Endothelial cell of umbilical vein (primary cell): ENCODE results near the gene AMIGO3. TPM values are rescaled to one million over a fixed set of nuclear protein-coding genes. Genes with fewer than 3 reads are reported as not detected.

Experiments
- BruUV-seq: library from RNA; stranded (reverse); fragments of 400-500 nt; replicated peaks from 2 replicates; lab custom pipeline; 2021; lab: Mats Ljungman, UMichigan
- CTCF ChIA-PET: fragments of 300-600, 350-600 bp; sonication (Branson Sonifier 250); formaldehyde crosslinking; loops from one replicate; lab custom pipeline; 2021; ENCODE audit warnings: antibody characterized with exemption, inconsistent platforms; lab: Charles Lee
- POLR2A ChIA-PET: fragments of 300-600, 350-600 bp; sonication (Branson Sonifier 250); formaldehyde crosslinking; loops from one replicate; lab custom pipeline; 2021; ENCODE audit warnings: antibody characterized with exemption, inconsistent platforms; lab: Charles Lee
- DNase-seq: peaks from one replicate; pipeline ENCODE4 v3.0.0-alpha.2; 2011; ENCODE audit warnings: low read depth, low spot score
- FAIRE-seq: peaks from 2 replicates; lab custom pipeline; 2011; peaks lifted over from hg19 to GRCh38; lab: Jason Lieb, UNC
- H2AFZ ChIP-seq: 2 replicates; pipeline ENCODE4 v1.6.0; 2012; ENCODE audit warnings: low read depth, low read length, control low read depth, inconsistent platforms
- H3K27ac ChIP-seq: 2 replicates; pipeline ENCODE4 v1.5.1; 2011; ENCODE audit warnings: low read depth, mild to moderate bottlenecking, control low read depth, low read length, moderate library complexity; ENCODE audit not compliant: insufficient read depth
- H3K27me3 ChIP-seq, 2 experiments: 2 replicates each; pipeline versions ENCODE4 v1.6.0 to v1.6.1; 2011; ENCODE audit warnings: low read length in 2 of 2, mixed read lengths in 1 of 2; ENCODE audit not compliant: control insufficient read depth in 2 of 2, insufficient read depth in 2 of 2
- H3K36me3 ChIP-seq, 2 experiments: 2 replicates in 1 of 2; 3 replicates in 1 of 2; pipeline ENCODE4 v1.5.1; 2011; ENCODE audit warnings: low read length in 2 of 2, mild to moderate bottlenecking in 1 of 2, moderate library complexity in 1 of 2; ENCODE audit not compliant: control insufficient read depth in 2 of 2, insufficient read depth in 2 of 2; ENCODE audit errors: extremely low read depth in 1 of 2
- H3K4me1 ChIP-seq: 3 replicates; pipeline ENCODE4 v1.5.1; 2011; ENCODE audit warnings: mild to moderate bottlenecking, low read length; ENCODE audit not compliant: control insufficient read depth, insufficient read depth; ENCODE audit errors: extremely low read depth
- H3K4me2 ChIP-seq: 2 replicates; pipeline ENCODE4 v1.6.1; 2011; ENCODE audit warnings: low read length, control low read depth, mixed read lengths; ENCODE audit not compliant: insufficient read depth
- H3K4me3 ChIP-seq, 3 experiments: fragments of 200-600 bp in 1 of 3; sonication (generic), shearing (Covaris generic) in 1 of 3; replicated peaks in 1 of 3; 2 replicates each; pipeline ENCODE4 v1.5.1; 2011 to 2016; ENCODE audit warnings: control low read depth in 3 of 3, low read length in 3 of 3, mild to moderate bottlenecking in 2 of 3, inconsistent platforms in 1 of 3, low read depth in 1 of 3, moderate library complexity in 1 of 3; ENCODE audit not compliant: insufficient read depth in 1 of 3
- H3K79me2 ChIP-seq: 2 replicates; pipeline ENCODE4 v1.6.0; 2012; ENCODE audit warnings: low read length, inconsistent platforms; ENCODE audit not compliant: control insufficient read depth, insufficient read depth
- H3K9ac ChIP-seq: replicated peaks from 2 replicates; pipeline ENCODE3; 2011; ENCODE audit warnings: low read length, control low read depth; ENCODE audit not compliant: insufficient read depth; ENCODE audit errors: extremely low read depth
- H3K9me1 ChIP-seq: replicated peaks from 3 replicates; pipeline ENCODE4 v1.6.0; 2011; ENCODE audit warnings: mild to moderate bottlenecking, low read length; ENCODE audit not compliant: control insufficient read depth, insufficient read depth; ENCODE audit errors: extremely low read depth
- H3K9me3 ChIP-seq: replicated peaks from 2 replicates; pipeline ENCODE4 v1.5.1; 2012; ENCODE audit warnings: low read length, inconsistent platforms; ENCODE audit not compliant: control insufficient read depth, insufficient read depth
- H4K20me1 ChIP-seq: replicated peaks from 2 replicates; pipeline ENCODE3; 2011; ENCODE audit warnings: mild to moderate bottlenecking, low read length; ENCODE audit not compliant: control insufficient read depth, insufficient read depth; ENCODE audit errors: extremely low read depth
- CTCF ChIP-seq, 2 donors: IDR thresholded peaks; 1 replicate in 1 of 2; 2 replicates in 1 of 2; pipeline ENCODE4 v1.5.1; 2011; ENCODE audit warnings: low read length in 2 of 2, mild to moderate bottlenecking in 2 of 2, moderate library complexity in 2 of 2, control low read depth in 1 of 2, inconsistent platforms in 1 of 2, low read depth in 1 of 2; ENCODE audit not compliant: insufficient read depth in 1 of 2; ENCODE audit errors: extremely low read depth in 1 of 2
- EZH2 ChIP-seq: IDR thresholded peaks from 2 replicates; pipeline ENCODE4 v1.6.1; 2012; ENCODE audit warnings: borderline replicate concordance, low read depth, mild to moderate bottlenecking, moderate library complexity, low read length, inconsistent platforms; ENCODE audit not compliant: severe bottlenecking
- FOS ChIP-seq: IDR thresholded peaks from 2 replicates; pipeline ENCODE4 v1.6.1; 2011; ENCODE audit warnings: mild to moderate bottlenecking, low read length, moderate library complexity, borderline replicate concordance; ENCODE audit not compliant: insufficient read depth
- GATA2 ChIP-seq: IDR thresholded peaks from 2 replicates; pipeline ENCODE4 v1.7.0; 2011; ENCODE audit warnings: low read depth, mild to moderate bottlenecking, moderate library complexity, mixed read lengths, low read length; ENCODE audit not compliant: insufficient read length, insufficient read depth
- JUN ChIP-seq: IDR thresholded peaks from 2 replicates; pipeline ENCODE4 v1.6.1; 2011; ENCODE audit warnings: borderline replicate concordance, low read depth; ENCODE audit not compliant: insufficient read length, insufficient read depth
- MAX ChIP-seq: IDR thresholded peaks from 2 replicates; pipeline ENCODE4 v1.6.1; 2011; ENCODE audit not compliant: insufficient read depth, insufficient read length
- MYC ChIP-seq: IDR thresholded peaks from one replicate; pipeline ENCODE4 v1.6.1; 2011; ENCODE audit warnings: mild to moderate bottlenecking, low read depth, low read length
- POLR2A ChIP-seq: IDR thresholded peaks from 2 replicates; pipeline ENCODE4 v1.6.1; 2012; ENCODE audit warnings: low read depth, mild to moderate bottlenecking, control low read depth, low read length
- POLR2AphosphoS5 ChIP-seq: IDR thresholded peaks from 2 replicates; pipeline ENCODE4 v1.6.1; 2012; ENCODE audit warnings: low read depth, mild to moderate bottlenecking, control low read depth, low read length, moderate library complexity; ENCODE audit not compliant: insufficient read depth
- dilution Hi-C: fragments of 300-500 bp; cut with MboI; formaldehyde crosslinking; loops from one replicate; pipeline ENCODE4 v1.15.0; 2019; ENCODE audit warnings: low sequenced_read_pairs; ENCODE audit not compliant: extremely low pct_ligation_motif_present
- intact Hi-C: fragments of 100-400 bp; cut with micrococcal nuclease; formaldehyde crosslinking; loops from one replicate; pipeline ENCODE4 v1.10.0; 2022
- polyA plus RNA-seq, 4 experiments: library from polyadenylated mRNA; depleted of rRNA in 3 of 4; stranded (reverse) in 3 of 4; unstranded in 1 of 4; fragments of >200 nt; gene quantifications; 2 replicates each; pipeline versions ENCODE4 v1.2.1 to v1.2.3, GENCODE V29; 2011 to 2012; ENCODE audit warnings: missing spikeins in 1 of 4
- total RNA-seq: library from RNA; stranded (reverse); gene quantifications from 2 replicates; pipeline ENCODE4 v1.2.3, GENCODE V29; 2021

The AMIGO3 gene
- total and polyA plus RNA-seq, 2 donors (not counting 3 experiments of a cell fraction or from before 2014, with no cell fraction given), result 0.21 TPM; not detected in 1

GRCh38 chr3:49673121-49673714 is 46.3 kb downstream of the AMIGO3 start:
- peaks cover 4% of the 10 kb centered on the region for H3K4me1 ChIP-seq
- DNase-seq (no peak), FAIRE-seq (no peak)
- no peaks in the 10 kb centered on the region for H3K27me3 ChIP-seq
- peak overlapping the region; percentile 13 to 41 (median 41) for H3K4me3 ChIP-seq
- peak overlapping the region; percentile 30 for H2AFZ ChIP-seq
- no peaks in the 10 kb centered on the region for H3K9me3 ChIP-seq
- H3K36me3 ChIP-seq, result no peaks in the 10 kb centered on the region
- H3K27ac ChIP-seq, result peak overlapping the region; percentile 40
- CTCF ChIA-PET, result interaction anchor here (5.4 kb wide), 1 partner anchor 135 kb away, joined by 293 read pairs; no protein-coding TSS in a partner anchor
- peaks cover 3% of the 10 kb centered on the region for H3K79me2 ChIP-seq
- no peak for TF ChIP-seq POLR2AphosphoS5
- no peak for TF ChIP-seq GATA2
- no peak for TF ChIP-seq JUN
- TF ChIP-seq POLR2A, result no peak
- TF ChIP-seq MYC, result no peak
- TF ChIP-seq MAX, result no peak
- no peak for TF ChIP-seq EZH2
- no peak for TF ChIP-seq FOS
- no peak for TF ChIP-seq CTCF (IDR thresholded peaks at IDR 0.05; ENCODE audit: extremely low read depth in 1 of 2, insufficient read depth in 1 of 2, low read depth in 1 of 2, low read length in 2 of 2)
- intact Hi-C loops, result no loop called here
- peak overlapping the region; percentile 72 for H3K4me2 ChIP-seq
- dilution Hi-C loops, result no loop called here
- TSS peak; percentile 78 for BruUV-seq
- peak overlapping the region; percentile 41 for H3K9ac ChIP-seq
- no peaks in the 10 kb centered on the region for H3K9me1 ChIP-seq
- POLR2A ChIA-PET, result interaction anchor here (0.7 kb wide), 1 partner anchor 133 kb away, joined by 3 read pairs; no protein-coding TSS in a partner anchor
- no peaks in the 10 kb centered on the region for H4K20me1 ChIP-seq
